A549 (cell line): Measurements from ENCODE around the gene TIMP3.

ENCODE experiments used
- CBX8 ChIP-seq: fragments of 200-600 bp; sonication (generic); IDR thresholded peaks from 2 replicates; pipeline ENCODE4 v1.6.1; 2016
- EHMT2 ChIP-seq: fragments of 200-600 bp; sonication (generic); IDR thresholded peaks from 2 replicates; pipeline ENCODE4 v1.6.1; 2016; ENCODE audit warnings: antibody characterized with exemption, low read depth, mild to moderate bottlenecking, moderate library complexity
- JUN ChIP-seq, 2 experiments: fragments of >200 bp; sonication (Bioruptor Twin); formaldehyde crosslinking; IDR thresholded peaks; 2 replicates in 1 of 2; 3 replicates in 1 of 2; pipeline ENCODE4 v1.6.1; 2016 to 2017
- KDM5A ChIP-seq: fragments of 200-600 bp; sonication (generic); IDR thresholded peaks from 2 replicates; pipeline ENCODE4 v1.6.1; 2016; ENCODE audit warnings: antibody characterized with exemption, mild to moderate bottlenecking
- MAFK ChIP-seq: fragments of 450-650 bp; IDR thresholded peaks from 2 replicates; pipeline ENCODE4 v1.6.1; 2014; ENCODE audit not compliant: partially characterized antibody
- NR3C1 ChIP-seq: fragments of >200 bp; sonication (Bioruptor Twin); formaldehyde crosslinking; IDR thresholded peaks from 3 replicates; pipeline ENCODE4 v1.6.1; 2017
- POLR2A ChIP-seq: IDR thresholded peaks from 2 replicates; pipeline ENCODE4 v1.6.1; 2012; ENCODE audit warnings: mild to moderate bottlenecking, low read length
- RFX5 ChIP-seq: fragments of 450-650 bp; IDR thresholded peaks from 2 replicates; pipeline ENCODE4 v1.7.1; 2014; ENCODE audit warnings: antibody characterized with exemption, mild to moderate bottlenecking, moderate library complexity
- ZFP36 ChIP-seq: fragments of 450-650 bp; IDR thresholded peaks from 2 replicates; pipeline ENCODE4 v1.6.1; 2014; ENCODE audit warnings: borderline replicate concordance; ENCODE audit not compliant: partially characterized antibody
- TF ChIP-seq, protein P1 (sequence below): fragments of 450-650 bp; IDR thresholded peaks from 2 replicates; pipeline ENCODE4 v1.6.1; 2014; ENCODE audit warnings: antibody characterized with exemption
- TF ChIP-seq, protein P2 (sequence below): fragments of >200 bp; sonication (Bioruptor Twin); formaldehyde crosslinking; IDR thresholded peaks from 3 replicates; pipeline ENCODE4 v1.5.1; 2016
- TF ChIP-seq, protein P3 (sequence below): fragments of 200-600 bp; sonication (generic); IDR thresholded peaks from 2 replicates; pipeline ENCODE4 v1.6.1; 2016; ENCODE audit warnings: antibody characterized with exemption, mild to moderate bottlenecking, moderate library complexity

DNA sequence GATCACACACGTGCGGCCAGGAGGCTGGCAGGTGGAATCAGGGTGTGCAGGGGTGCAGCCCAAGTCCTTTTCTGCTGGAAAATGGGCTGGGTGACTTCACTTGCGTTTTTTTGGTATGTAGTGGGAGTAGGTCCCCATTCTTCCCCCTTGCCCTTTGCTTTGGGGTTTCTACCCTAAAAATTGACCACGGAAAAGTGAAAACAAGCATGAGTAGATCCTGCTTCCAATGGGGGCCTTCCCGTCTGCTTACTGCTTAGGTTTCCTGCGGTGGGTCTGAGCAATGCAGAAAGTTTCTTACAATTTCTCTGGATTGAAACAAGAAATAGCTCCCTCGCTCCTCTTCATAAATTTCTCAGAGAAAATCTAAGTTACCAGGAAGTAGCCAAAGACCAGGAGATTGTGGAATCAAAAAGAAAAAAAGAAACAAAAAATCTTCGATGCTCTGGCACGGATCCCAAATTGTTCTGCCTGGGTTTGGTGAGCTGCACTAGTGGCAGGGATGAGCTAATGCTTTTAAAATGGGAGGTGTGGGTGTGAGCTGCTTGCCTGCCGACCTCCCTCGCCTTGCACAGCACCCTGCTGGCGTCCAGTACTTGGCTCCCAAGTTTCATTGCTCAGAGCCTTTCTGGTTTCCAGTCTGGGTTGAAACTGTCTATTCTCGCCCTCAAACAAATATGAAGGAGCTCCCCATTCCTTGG, 2.4 kb downstream of the TIMP3 start:
- TF ChIP-seq, protein P1, sequence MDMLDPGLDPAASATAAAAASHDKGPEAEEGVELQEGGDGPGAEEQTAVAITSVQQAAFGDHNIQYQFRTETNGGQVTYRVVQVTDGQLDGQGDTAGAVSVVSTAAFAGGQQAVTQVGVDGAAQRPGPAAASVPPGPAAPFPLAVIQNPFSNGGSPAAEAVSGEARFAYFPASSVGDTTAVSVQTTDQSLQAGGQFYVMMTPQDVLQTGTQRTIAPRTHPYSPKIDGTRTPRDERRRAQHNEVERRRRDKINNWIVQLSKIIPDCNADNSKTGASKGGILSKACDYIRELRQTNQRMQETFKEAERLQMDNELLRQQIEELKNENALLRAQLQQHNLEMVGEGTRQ, result no peak
- TF ChIP-seq NR3C1 (no peak), RFX5 (no peak), EHMT2 (no peak), POLR2A (no peak), JUN (IDR thresholded peaks at IDR 0.05) (no peak), ZFP36 (no peak), CBX8 (no peak), MAFK (no peak), KDM5A (no peak)
- TF ChIP-seq, protein P2, sequence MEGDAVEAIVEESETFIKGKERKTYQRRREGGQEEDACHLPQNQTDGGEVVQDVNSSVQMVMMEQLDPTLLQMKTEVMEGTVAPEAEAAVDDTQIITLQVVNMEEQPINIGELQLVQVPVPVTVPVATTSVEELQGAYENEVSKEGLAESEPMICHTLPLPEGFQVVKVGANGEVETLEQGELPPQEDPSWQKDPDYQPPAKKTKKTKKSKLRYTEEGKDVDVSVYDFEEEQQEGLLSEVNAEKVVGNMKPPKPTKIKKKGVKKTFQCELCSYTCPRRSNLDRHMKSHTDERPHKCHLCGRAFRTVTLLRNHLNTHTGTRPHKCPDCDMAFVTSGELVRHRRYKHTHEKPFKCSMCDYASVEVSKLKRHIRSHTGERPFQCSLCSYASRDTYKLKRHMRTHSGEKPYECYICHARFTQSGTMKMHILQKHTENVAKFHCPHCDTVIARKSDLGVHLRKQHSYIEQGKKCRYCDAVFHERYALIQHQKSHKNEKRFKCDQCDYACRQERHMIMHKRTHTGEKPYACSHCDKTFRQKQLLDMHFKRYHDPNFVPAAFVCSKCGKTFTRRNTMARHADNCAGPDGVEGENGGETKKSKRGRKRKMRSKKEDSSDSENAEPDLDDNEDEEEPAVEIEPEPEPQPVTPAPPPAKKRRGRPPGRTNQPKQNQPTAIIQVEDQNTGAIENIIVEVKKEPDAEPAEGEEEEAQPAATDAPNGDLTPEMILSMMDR, result no peak
- TF ChIP-seq, protein P3, sequence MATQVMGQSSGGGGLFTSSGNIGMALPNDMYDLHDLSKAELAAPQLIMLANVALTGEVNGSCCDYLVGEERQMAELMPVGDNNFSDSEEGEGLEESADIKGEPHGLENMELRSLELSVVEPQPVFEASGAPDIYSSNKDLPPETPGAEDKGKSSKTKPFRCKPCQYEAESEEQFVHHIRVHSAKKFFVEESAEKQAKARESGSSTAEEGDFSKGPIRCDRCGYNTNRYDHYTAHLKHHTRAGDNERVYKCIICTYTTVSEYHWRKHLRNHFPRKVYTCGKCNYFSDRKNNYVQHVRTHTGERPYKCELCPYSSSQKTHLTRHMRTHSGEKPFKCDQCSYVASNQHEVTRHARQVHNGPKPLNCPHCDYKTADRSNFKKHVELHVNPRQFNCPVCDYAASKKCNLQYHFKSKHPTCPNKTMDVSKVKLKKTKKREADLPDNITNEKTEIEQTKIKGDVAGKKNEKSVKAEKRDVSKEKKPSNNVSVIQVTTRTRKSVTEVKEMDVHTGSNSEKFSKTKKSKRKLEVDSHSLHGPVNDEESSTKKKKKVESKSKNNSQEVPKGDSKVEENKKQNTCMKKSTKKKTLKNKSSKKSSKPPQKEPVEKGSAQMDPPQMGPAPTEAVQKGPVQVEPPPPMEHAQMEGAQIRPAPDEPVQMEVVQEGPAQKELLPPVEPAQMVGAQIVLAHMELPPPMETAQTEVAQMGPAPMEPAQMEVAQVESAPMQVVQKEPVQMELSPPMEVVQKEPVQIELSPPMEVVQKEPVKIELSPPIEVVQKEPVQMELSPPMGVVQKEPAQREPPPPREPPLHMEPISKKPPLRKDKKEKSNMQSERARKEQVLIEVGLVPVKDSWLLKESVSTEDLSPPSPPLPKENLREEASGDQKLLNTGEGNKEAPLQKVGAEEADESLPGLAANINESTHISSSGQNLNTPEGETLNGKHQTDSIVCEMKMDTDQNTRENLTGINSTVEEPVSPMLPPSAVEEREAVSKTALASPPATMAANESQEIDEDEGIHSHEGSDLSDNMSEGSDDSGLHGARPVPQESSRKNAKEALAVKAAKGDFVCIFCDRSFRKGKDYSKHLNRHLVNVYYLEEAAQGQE, result no peak
